H1 (cell line): ENCODE measurements around the gene LRP3. TPM values are rescaled to one million over a fixed set of nuclear protein-coding genes. Genes with fewer than 3 reads are reported as not detected.

Experiments
- CTCF ChIA-PET: fragments of 300-600 bp; sonication (Branson Sonifier 250); formaldehyde crosslinking; loops from one replicate; lab custom pipeline; 2021; ENCODE audit not compliant: partially characterized antibody; lab: Charles Lee
- POLR2A ChIA-PET: fragments of 300-600 bp; sonication (Branson Sonifier 250); formaldehyde crosslinking; loops from one replicate; lab custom pipeline; 2021; ENCODE audit warnings: inconsistent platforms; ENCODE audit not compliant: partially characterized antibody; lab: Charles Lee
- DNase-seq, 2 experiments: peaks; one replicate each; pipeline versions ENCODE4 v3.0.0 to v3.0.0-alpha.2; 2010 to 2022; ENCODE audit warnings: low spot score in 2 of 2, low read depth in 1 of 2, mixed read lengths in 1 of 2
- FAIRE-seq: peaks from 2 replicates; lab custom pipeline; 2011; peaks lifted over from hg19 to GRCh38; lab: Jason Lieb, UNC
- H2AFZ ChIP-seq: 2 replicates; pipeline ENCODE4 v1.8.1; 2012; ENCODE audit warnings: low read length, inconsistent platforms
- H2AK5ac ChIP-seq: 2 replicates; pipeline ENCODE4 v1.6.1; 2013; ENCODE audit warnings: low read depth, low read length
- H2BK120ac ChIP-seq: replicated peaks from 2 replicates; pipeline ENCODE3; 2013; ENCODE audit warnings: low read depth, low read length, inconsistent platforms
- H2BK12ac ChIP-seq: 2 replicates; pipeline ENCODE4 v1.6.1; 2013; ENCODE audit warnings: low read depth, low read length
- H2BK15ac ChIP-seq: 2 replicates; pipeline ENCODE4 v1.6.1; 2013; ENCODE audit warnings: low read length
- H2BK20ac ChIP-seq: 2 replicates; pipeline ENCODE4 v1.6.1; 2013; ENCODE audit warnings: low read length
- H2BK5ac ChIP-seq: 2 replicates; pipeline ENCODE4 v1.6.1; 2013; ENCODE audit warnings: low read depth, low read length
- H3K14ac ChIP-seq: 2 replicates; pipeline ENCODE4 v1.6.1; 2013; ENCODE audit warnings: inconsistent platforms; ENCODE audit not compliant: insufficient read length
- H3K18ac ChIP-seq: 2 replicates; pipeline ENCODE4 v1.6.1; 2013; ENCODE audit warnings: low read length; ENCODE audit errors: extremely low read depth
- H3K23ac ChIP-seq: 2 replicates; pipeline ENCODE4 v1.6.1; 2013; ENCODE audit warnings: inconsistent platforms; ENCODE audit not compliant: insufficient read length
- H3K23me2 ChIP-seq: 2 replicates; pipeline ENCODE4 v1.6.1; 2013; ENCODE audit warnings: low read depth, low read length
- H3K27ac ChIP-seq: 2 replicates; pipeline ENCODE4 v1.6.1; 2011; ENCODE audit warnings: low read depth, low read length, inconsistent platforms
- H3K27me3 ChIP-seq, 4 experiments: replicated peaks in 1 of 4; 1 replicate in 1 of 4; 2 replicates in 3 of 4; pipeline versions ENCODE4 v1.6.1 to v1.8.1; 2011 to 2013; ENCODE audit warnings: low read length in 3 of 4, mild to moderate bottlenecking in 3 of 4, inconsistent platforms in 2 of 4, mixed read lengths in 2 of 4, moderate library complexity in 1 of 4; ENCODE audit not compliant: control insufficient read depth in 3 of 4, insufficient read depth in 3 of 4; ENCODE audit errors: extremely low read depth in 1 of 4
- H3K36me3 ChIP-seq, 4 experiments: 2 replicates each; pipeline versions ENCODE4 v1.6.1 to v1.8.1; 2011 to 2013; ENCODE audit warnings: mild to moderate bottlenecking in 4 of 4, low read length in 3 of 4, moderate library complexity in 2 of 4, control low read depth in 1 of 4, inconsistent platforms in 1 of 4; ENCODE audit not compliant: insufficient read depth in 4 of 4, control insufficient read depth in 2 of 4
- H3K4ac ChIP-seq: replicated peaks from 2 replicates; pipeline ENCODE3; 2013; ENCODE audit warnings: low read length, low read depth, mixed read lengths, inconsistent platforms; ENCODE audit not compliant: insufficient read length
- H3K4me1 ChIP-seq, 4 experiments: replicated peaks in 1 of 4; 1 replicate in 1 of 4; 2 replicates in 3 of 4; pipeline versions ENCODE4 v1.6.1 to v1.8.1; 2011 to 2013; ENCODE audit warnings: low read length in 3 of 4, inconsistent platforms in 2 of 4, mixed read lengths in 1 of 4; ENCODE audit not compliant: insufficient read depth in 4 of 4, control insufficient read depth in 3 of 4
- H3K4me2 ChIP-seq, 2 experiments: 2 replicates each; pipeline versions ENCODE4 v1.6.1 to v1.8.1; 2011 to 2013; ENCODE audit warnings: low read depth in 2 of 2, low read length in 2 of 2, control low read depth in 1 of 2, inconsistent platforms in 1 of 2, mild to moderate bottlenecking in 1 of 2; ENCODE audit not compliant: insufficient read depth in 1 of 2
- H3K4me3 ChIP-seq, 4 experiments: fragments of 200-600, 300-600 bp in 1 of 4; sonication (generic), shearing (Covaris generic), sonication (Bioruptor Twin) in 1 of 4; 2 replicates each; pipeline versions ENCODE4 v1.5.1 to v1.8.1; 2011 to 2016; ENCODE audit warnings: low read length in 4 of 4, low read depth in 3 of 4, control low read depth in 2 of 4, inconsistent platforms in 2 of 4, mild to moderate bottlenecking in 2 of 4, mixed read lengths in 1 of 4, moderate library complexity in 1 of 4; ENCODE audit not compliant: insufficient read depth in 2 of 4; ENCODE audit errors: extremely low read depth in 1 of 4
- H3K56ac ChIP-seq: replicated peaks from 2 replicates; pipeline ENCODE3; 2013; ENCODE audit warnings: low read depth, mild to moderate bottlenecking, mixed read lengths, low read length, inconsistent platforms; ENCODE audit not compliant: insufficient read length
- H3K79me1 ChIP-seq: 2 replicates; pipeline ENCODE4 v1.6.1; 2013; ENCODE audit warnings: low read depth, low read length, control low read depth
- H3K79me2 ChIP-seq, 2 experiments: 2 replicates each; pipeline versions ENCODE4 v1.6.1 to v1.8.1; 2012 to 2013; ENCODE audit warnings: low read length in 2 of 2, mild to moderate bottlenecking in 2 of 2, inconsistent platforms in 1 of 2; ENCODE audit not compliant: insufficient read depth in 2 of 2, control insufficient read depth in 1 of 2
- H3K9ac ChIP-seq, 4 experiments: replicated peaks in 1 of 4; 1 replicate in 1 of 4; 2 replicates in 3 of 4; pipeline versions ENCODE4 v1.6.1 to v1.8.1; 2011 to 2013; ENCODE audit warnings: low read depth in 3 of 4, low read length in 3 of 4, control low read depth in 2 of 4, mild to moderate bottlenecking in 2 of 4, moderate library complexity in 2 of 4, inconsistent platforms in 1 of 4; ENCODE audit errors: extremely low read depth in 1 of 4
- H3K9me3 ChIP-seq, 2 experiments: 2 replicates each; pipeline versions ENCODE4 v1.6.1 to v1.8.1; 2012 to 2013; ENCODE audit warnings: mild to moderate bottlenecking in 2 of 2, moderate library complexity in 2 of 2, control low read depth in 1 of 2, inconsistent platforms in 1 of 2, low read depth in 1 of 2, low read length in 1 of 2, mixed read lengths in 1 of 2; ENCODE audit not compliant: insufficient read depth in 2 of 2
- H4K20me1 ChIP-seq, 2 experiments: replicated peaks in 1 of 2; 2 replicates each; pipeline versions ENCODE3 to v1.8.1; 2011 to 2013; ENCODE audit warnings: inconsistent platforms in 2 of 2, low read length in 2 of 2, mild to moderate bottlenecking in 1 of 2; ENCODE audit not compliant: insufficient read depth in 2 of 2, control insufficient read depth in 1 of 2
- H4K5ac ChIP-seq: 2 replicates; pipeline ENCODE4 v1.6.1; 2013; ENCODE audit warnings: low read length, low read depth, mixed read lengths, inconsistent platforms; ENCODE audit not compliant: insufficient read length
- H4K8ac ChIP-seq: 2 replicates; pipeline ENCODE4 v1.8.0; 2013; ENCODE audit warnings: mild to moderate bottlenecking, moderate library complexity, low read length, inconsistent platforms; ENCODE audit not compliant: insufficient read depth; ENCODE audit errors: extremely low read depth
- H4K91ac ChIP-seq: replicated peaks from 2 replicates; pipeline ENCODE3; 2013; ENCODE audit warnings: low read length, mixed read lengths, inconsistent platforms; ENCODE audit not compliant: insufficient read length
- CTCF ChIP-seq, 3 experiments: IDR thresholded peaks; 1 replicate in 2 of 3; 2 replicates in 1 of 3; pipeline versions ENCODE4 v1.5.1 to v1.6.1; 2011; ENCODE audit warnings: low read length in 3 of 3, mild to moderate bottlenecking in 3 of 3, inconsistent platforms in 2 of 3, low read depth in 1 of 3, moderate library complexity in 1 of 3; ENCODE audit not compliant: insufficient read depth in 1 of 3; ENCODE audit errors: control extremely low read depth in 1 of 3
- KDM5A ChIP-seq: fragments of 200-600 bp; IDR thresholded peaks from 2 replicates; pipeline ENCODE4 v1.7.1; 2012; ENCODE audit warnings: mild to moderate bottlenecking, low read length, inconsistent platforms, mixed read lengths
- RAD21 ChIP-seq, 2 experiments: IDR thresholded peaks in 1 of 2; conservative IDR thresholded peaks in 1 of 2; 2 replicates each; pipeline ENCODE4 v1.6.1; 2011; ENCODE audit warnings: low read depth in 2 of 2, low read length in 2 of 2, improper control_type of control experiment in 1 of 2, inconsistent platforms in 1 of 2, mild to moderate bottlenecking in 1 of 2, moderate library complexity in 1 of 2
- WGBS, 2 experiments: shearing (Covaris generic) in 1 of 2; methylation state at CpG; one replicate each; pipeline versions ENCODE4 v1.1.6 to v1.1.7; 2013 to 2015; ENCODE audit warnings: low lambda C conversion rate in 2 of 2, mixed read lengths in 2 of 2, inconsistent platforms in 1 of 2, low coverage in 1 of 2, missing lambda C conversion rate in 1 of 2; ENCODE audit not compliant: insufficient replicate concordance in 2 of 2, insufficient coverage in 1 of 2, insufficient read length in 1 of 2; ENCODE audit errors: extremely low coverage in 1 of 2, missing lambda C conversion rate in 1 of 2; 5-methylcytosine and 5-hydroxymethylcytosine counted together
- polyA plus RNA-seq, 7 experiments: library from polyadenylated mRNA; depleted of rRNA in 3 of 7; stranded (reverse) in 5 of 7; unstranded in 2 of 7; fragments of >200 nt in 5 of 7; fragments of 200-250 nt in 2 of 7; gene quantifications; 1 replicate in 5 of 7; 2 replicates in 1 of 7; 4 replicates in 1 of 7; pipeline versions ENCODE4 v1.2.1 to v1.2.3, GENCODE V29; 2011 to 2013; ENCODE audit warnings: missing spikeins in 2 of 7, mixed read lengths in 2 of 7
- total RNA-seq: library from RNA; stranded (reverse); fragmentation: NEBNext Ultra II Directional; extraction: Animal tissue kit (Norgen Biotek cat#: 25700); gene quantifications from 2 replicates; pipeline ENCODE4 v1.2.1, GENCODE V29; 2021

Gene LRP3
- total and polyA plus RNA-seq, 2 of the 8 experiments (the other 6 are each of a cell fraction or from before 2014, with no cell fraction given) = 30.3 to 33.7 TPM

GRCh38 chr19:33245948-33246708 lies 52.0 kb downstream of the LRP3 start:
- CTCF ChIA-PET = interaction anchor here (0.5 to 15.1 kb wide), 31 partner anchors 9 to 515 kb away, joined by 3 to 426 read pairs (median 4); no protein-coding TSS in a partner anchor
- POLR2A ChIA-PET = interaction anchor here (0.9 to 2.4 kb wide), 4 partner anchors 52 to 131 kb away, joined by 4 to 9 read pairs (median 4); partner anchors contain the start of genes CEBPA and CEBPG
- Histone ChIP-seq H4K8ac (no peak overlapping the region), H3K27ac (no peak overlapping the region), H3K4me2 (no peak overlapping the region), H3K27me3 (no peaks in the 10 kb centered on the region; a peak in 1 of 7 replicates), H3K14ac (no peak overlapping the region), H2BK5ac (peak overlapping the region; percentile 32; the same call in 1 of the 2 replicates), H2AK5ac (peak overlapping the region; percentile 90; the same call in 1 of the 2 replicates), H2BK120ac (no peak overlapping the region), H3K36me3 (no peaks in the 10 kb centered on the region), H3K4me1 (peaks cover 0 to 4% (median under 1%) of the 10 kb centered on the region in 4 experiments; a peak in 5 of 7 replicates), H2BK15ac (0 out of 2 replicates have a peak overlapping the region, but pooled peaks have one; percentile 19), H2BK20ac (no peak overlapping the region), H3K56ac (no peak overlapping the region), H3K4ac (no peak overlapping the region), H4K5ac (no peak overlapping the region), H3K79me2 (no peaks in the 10 kb centered on the region), H4K20me1 (peaks cover 0 to 12% of the 10 kb centered on the region in 2 experiments), H2BK12ac (no peak overlapping the region), H3K18ac (no peak overlapping the region), H3K4me3 (no peak overlapping the region), H3K9ac (no peak overlapping the region), H3K79me1 (peaks cover 8% of the 10 kb centered on the region; the same call in 1 of the 2 replicates), H3K23ac (no peak overlapping the region), H4K91ac (no peak overlapping the region), H3K9me3 (peaks cover 10% of the 10 kb centered on the region in 2 experiments; a peak in 3 of 4 replicates), H3K23me2 (peaks cover 13% of the 10 kb centered on the region; the same call in 1 of the 2 replicates), H2AFZ (no peak overlapping the region)
- peak in 1 of 2 experiments; percentile 73 for DNase-seq
- TF ChIP-seq CTCF (IDR thresholded peaks at IDR 0.05; ENCODE audit: control extremely low read depth in 1 of 3, insufficient read depth in 1 of 3, low read depth in 1 of 3, low read length in 3 of 3) (peak; percentile 36 to 60 (median 39)), KDM5A (no peak), RAD21 (IDR thresholded peaks at IDR 0.05 in 1 of 2, conservative IDR thresholded peaks at IDR 0.05 in 1 of 2; ENCODE audit: low read depth in 2 of 2, low read length in 2 of 2) (peak; percentile 34 to 49)
- no peak for FAIRE-seq
- 80% methylated on average over 7 of the region's 7 CpGs; no CpG with 5 or more reads in 1 of the 2 experiments for WGBS, 2 experiments
